HG02763 (cell line): ENCODE measurements around the gene ENOX1.

Source experiments
- ATAC-seq: cut with Tn5 transposase; IDR thresholded peaks from one replicate; pipeline ENCODE4 v1.9.1; 2021; ENCODE audit warnings: mild to moderate bottlenecking, moderate library complexity; ENCODE audit not compliant: unreplicated experiment

The ENOX1 gene

GRCh38 chr13:43269037-43269481 is 517.7 kb downstream of the ENOX1 start:
- ATAC-seq, result no peak

- ATAC-seq, result no peak
Measured at GRCh38 chr13:43268632-43269031, 518.1 kb downstream of the ENOX1 start.

- ATAC-seq, result no peak
Measured at GRCh38 chr13:43267916-43268315, 518.9 kb downstream of the ENOX1 start.

GRCh38 chr13:43266936-43267615 is 519.7 kb downstream of the ENOX1 start:
- no peak for ATAC-seq

- ATAC-seq, result no peak
Measured at GRCh38 chr13:43265028-43265427, 521.7 kb downstream of the ENOX1 start.

GRCh38 chr13:43264458-43264857 is 522.3 kb downstream of the ENOX1 start:
- ATAC-seq, result no peak

- no peak for ATAC-seq
Measured at GRCh38 chr13:43263047-43263446, 523.7 kb downstream of the ENOX1 start.

GRCh38 chr13:43260999-43261398 is 525.8 kb downstream of the ENOX1 start:
- ATAC-seq, result no peak

- ATAC-seq, result no peak
Measured at GRCh38 chr13:43258771-43259170, 528.0 kb downstream of the ENOX1 start.

GRCh38 chr13:43257765-43258164 is 529.0 kb downstream of the ENOX1 start:
- ATAC-seq, result no peak

GRCh38 chr13:43251961-43252360 is 534.8 kb downstream of the ENOX1 start:
- ATAC-seq, result no peak

- no peak for ATAC-seq
Measured at GRCh38 chr13:43246382-43246781, 540.4 kb downstream of the ENOX1 start.

GRCh38 chr13:43245374-43245964 is 541.3 kb downstream of the ENOX1 start:
- no peak for ATAC-seq

GRCh38 chr13:43244481-43244880 is 542.3 kb downstream of the ENOX1 start:
- ATAC-seq, result no peak

- no peak for ATAC-seq
Measured at GRCh38 chr13:43243711-43244110, 543.1 kb downstream of the ENOX1 start.

- ATAC-seq, result no peak
Measured at GRCh38 chr13:43242040-43242439, 544.7 kb downstream of the ENOX1 start.

GRCh38 chr13:43240278-43240677 is 546.5 kb downstream of the ENOX1 start:
- no peak for ATAC-seq

- no peak for ATAC-seq
Measured at GRCh38 chr13:43239275-43239840, 547.4 kb downstream of the ENOX1 start.

- ATAC-seq, result no peak
Measured at GRCh38 chr13:43238341-43239083, 548.3 kb downstream of the ENOX1 start.

GRCh38 chr13:43237616-43238015 is 549.2 kb downstream of the ENOX1 start:
- no peak for ATAC-seq

GRCh38 chr13:43235028-43235427 is 551.7 kb downstream of the ENOX1 start:
- no peak for ATAC-seq

GRCh38 chr13:43232873-43233265 is 553.9 kb downstream of the ENOX1 start:
- ATAC-seq, result no peak
